ENCODE data around the gene ADGRL3.
"Not testable (repeated sequence)": the region's sequence is repeated elsewhere in the genome, so short reads cannot be mapped to it uniquely, and the experiment has no call there.

Gene ADGRL3

GRCh38 chr4:61571761-61572559 is 371.8 kb downstream of the ADGRL3 start:
- DNase-seq, result no peak

GRCh38 chr4:61575796-61576195 is 375.7 kb downstream of the ADGRL3 start:
- DNase-seq, result no peak

DNA sequence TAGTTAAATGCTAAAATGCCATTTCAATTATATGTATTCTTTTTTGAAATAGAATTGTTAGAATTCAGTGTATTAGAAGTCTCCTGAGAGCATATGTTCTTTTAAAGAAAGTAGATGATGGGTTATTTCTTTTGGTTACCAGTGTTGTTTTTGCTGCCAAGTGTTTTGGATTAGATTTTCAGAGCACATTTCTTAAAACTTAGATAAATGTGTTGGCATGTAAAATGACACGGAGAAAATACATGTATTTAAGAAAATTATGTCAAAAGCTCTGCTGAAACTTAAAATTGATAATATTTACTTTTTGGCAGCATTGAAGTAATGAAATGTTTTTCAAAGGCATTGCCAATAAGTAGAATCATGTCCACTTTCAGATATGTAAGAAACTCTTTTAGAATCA is 379.7 kb downstream of the ADGRL3 start:
- no peak for DNase-seq

- no peak for DNase-seq
These were observed 380.7 kb downstream of the ADGRL3 start for GRCh38 chr4:61580721-61581377.

DNA sequence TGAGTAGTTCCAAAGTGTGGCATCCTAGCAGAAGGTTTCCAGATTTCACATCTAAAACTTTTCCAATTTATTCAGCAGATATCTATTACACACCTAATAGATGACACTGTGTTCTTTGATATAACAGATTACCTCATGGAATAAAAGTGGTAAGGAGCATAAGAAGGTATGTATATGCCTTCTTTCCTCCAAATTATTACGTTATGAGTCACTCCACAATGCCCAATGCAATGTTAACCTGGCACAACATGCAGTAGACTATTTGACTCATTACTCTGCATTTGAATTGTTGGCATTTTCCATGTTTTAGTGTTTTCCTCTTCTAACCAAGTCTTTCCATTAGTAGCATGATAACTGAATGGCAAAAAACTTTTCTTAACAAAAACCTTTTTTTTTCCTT is 383.6 kb downstream of the ADGRL3 start:
- no peak for DNase-seq

DNA sequence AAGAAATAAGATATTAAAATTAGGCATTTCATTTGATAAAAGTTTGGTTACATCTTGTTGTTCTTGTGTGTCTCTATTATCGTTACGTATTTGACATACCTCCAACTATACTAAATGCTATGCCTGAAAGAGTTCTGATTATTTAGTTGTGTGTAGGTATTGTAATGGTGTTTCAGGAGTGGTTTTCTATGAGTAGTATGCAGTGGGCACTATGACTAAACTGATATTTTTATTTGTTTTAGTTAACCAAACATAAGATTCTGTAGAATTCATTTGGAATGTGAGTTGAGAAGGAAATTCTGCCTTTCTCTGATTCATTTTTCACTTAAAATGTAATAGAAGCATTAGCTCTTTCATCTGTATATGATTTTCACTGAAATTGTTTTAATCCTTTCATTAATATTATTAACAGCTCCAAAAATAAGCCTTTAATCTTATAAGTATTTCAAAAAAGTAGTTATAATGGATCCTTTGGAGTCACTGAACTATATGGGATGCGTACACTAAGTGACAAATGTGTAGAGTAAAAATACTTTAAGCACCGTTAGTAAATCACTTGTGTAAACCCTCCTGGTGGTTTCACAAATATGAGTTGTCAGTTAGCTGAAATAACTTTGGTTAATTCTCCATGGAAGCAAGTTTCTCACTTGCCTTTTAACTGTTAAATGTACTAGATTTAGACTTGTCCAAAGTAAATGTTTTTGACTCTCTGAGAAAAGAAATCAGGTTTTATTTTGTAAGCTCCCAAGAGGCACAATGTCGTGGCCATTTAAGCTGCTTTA is 388.7 kb downstream of the ADGRL3 start:
- no peak for DNase-seq

- DNase-seq, result no peak
These were observed 390.8 kb downstream of the ADGRL3 start for GRCh38 chr4:61590881-61591280.

- DNase-seq, result no peak
These were observed 396.6 kb downstream of the ADGRL3 start for GRCh38 chr4:61596606-61597340.

DNA sequence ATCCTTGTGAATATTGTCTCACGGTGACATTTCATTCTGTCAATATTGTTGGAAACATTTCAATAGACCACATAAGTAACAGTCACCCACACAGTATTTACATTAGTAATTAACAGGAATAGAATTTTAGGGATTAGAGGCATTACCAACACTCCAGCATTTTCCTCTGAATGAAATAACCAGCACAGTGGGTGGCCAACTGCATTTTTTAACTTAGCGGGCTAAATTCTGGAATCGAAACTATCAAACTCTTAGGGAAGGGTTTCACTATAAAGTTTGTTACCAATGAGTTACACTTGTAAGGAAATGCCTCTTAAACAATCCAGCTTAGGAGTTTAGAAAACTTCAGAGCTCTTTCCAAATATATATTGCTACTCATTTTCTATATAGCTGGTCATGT is 403.0 kb downstream of the ADGRL3 start:
- DNase-seq, result no peak

DNA sequence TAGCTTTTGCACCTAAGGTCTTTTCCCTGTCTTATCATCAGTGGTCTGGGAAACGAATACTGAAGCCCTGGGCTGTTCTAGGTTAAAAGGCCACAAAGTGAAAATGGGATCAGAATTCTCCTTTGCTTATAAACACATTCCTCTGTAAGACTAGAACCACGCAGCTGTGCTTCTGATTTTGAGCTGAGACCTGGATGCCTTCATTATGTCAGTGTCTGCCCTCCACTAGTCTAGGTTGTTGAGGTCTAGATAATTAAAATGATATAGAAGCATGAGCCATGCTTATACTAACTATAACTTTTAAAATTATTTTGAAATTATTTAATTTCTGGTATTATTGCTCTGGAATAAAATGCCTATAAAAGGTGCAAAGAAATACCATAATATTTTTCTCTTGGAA is 403.9 kb downstream of the ADGRL3 start:
- no peak for DNase-seq

- no peak for DNase-seq
These were observed 405.9 kb downstream of the ADGRL3 start for GRCh38 chr4:61605984-61606383.

DNA sequence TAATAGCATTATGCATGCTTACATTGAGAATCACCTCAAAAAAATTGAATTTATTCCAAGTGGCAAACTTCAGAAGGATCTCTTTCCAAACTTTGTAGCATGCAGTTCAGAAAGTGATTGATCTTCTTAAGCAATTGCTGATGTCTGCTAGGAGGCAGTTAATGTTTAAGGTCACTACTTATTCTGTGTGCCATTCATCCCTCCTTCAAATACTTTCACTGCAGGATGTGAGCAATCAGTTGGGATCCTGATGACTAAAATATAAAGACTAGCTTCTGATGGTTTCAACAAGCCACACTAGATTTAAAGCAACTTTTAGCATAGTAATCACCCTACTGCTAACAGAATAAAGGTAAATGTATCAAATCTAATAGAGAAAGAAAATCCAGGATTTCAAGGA is 414.1 kb downstream of the ADGRL3 start:
- DNase-seq, result no peak

DNA sequence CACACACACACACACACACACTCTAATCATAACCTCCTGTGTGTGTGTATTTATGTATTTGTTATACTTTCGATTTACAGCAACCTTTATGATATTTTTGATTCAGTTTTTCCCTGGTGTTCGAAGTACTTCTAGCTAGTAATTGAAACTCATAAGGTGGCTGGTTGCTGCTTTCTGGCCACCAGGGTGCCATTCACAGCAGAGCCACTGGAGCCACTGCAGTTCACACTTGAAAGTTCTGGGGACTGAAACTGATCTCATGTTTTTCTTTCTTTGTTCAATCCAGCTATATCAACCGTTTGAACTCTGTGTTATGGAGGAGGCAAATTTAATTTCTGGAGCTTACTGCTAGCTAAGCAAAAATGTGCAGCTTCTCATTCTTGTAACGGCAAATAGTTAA is 419.4 kb downstream of the ADGRL3 start:
- DNase-seq, result no peak

DNA sequence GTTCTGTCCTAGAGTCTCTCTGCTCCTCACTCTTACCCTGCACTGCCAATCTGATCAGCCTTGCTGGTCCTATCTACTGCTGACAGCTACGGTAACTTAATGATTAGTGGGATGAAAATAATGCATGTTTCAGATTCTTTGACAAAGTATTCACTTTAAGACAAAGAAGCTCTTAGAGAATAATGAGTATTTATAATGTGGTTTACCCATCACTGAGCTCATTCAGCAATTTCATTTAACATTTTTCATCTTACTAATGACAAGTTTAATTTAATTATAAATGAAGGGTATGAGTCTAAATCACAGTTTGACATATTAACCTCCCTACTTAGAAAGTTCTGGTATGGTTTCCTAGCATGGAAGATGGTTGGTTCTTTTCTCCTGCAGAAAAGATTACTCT is 428.2 kb downstream of the ADGRL3 start:
- DNase-seq, result no peak

DNA sequence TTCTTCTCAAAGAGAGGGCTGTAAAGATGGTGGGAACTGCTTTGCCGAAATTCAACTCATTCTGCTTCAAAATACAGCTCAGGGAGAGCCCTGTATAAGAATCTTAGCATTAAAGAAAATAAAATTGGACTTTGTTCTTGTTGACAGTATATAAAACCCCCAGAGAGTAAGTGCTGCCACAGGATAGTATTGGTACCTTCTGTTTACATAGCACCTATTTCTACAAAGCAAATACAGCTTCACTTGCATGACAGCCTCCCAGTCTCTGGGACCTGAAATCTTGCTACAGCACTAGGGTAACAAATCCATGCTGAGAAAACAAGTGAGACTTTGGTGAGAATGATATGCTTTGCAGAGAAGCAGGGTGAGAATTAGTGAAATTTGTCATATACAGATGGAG is 428.6 kb downstream of the ADGRL3 start:
- DNase-seq, result no peak

DNA sequence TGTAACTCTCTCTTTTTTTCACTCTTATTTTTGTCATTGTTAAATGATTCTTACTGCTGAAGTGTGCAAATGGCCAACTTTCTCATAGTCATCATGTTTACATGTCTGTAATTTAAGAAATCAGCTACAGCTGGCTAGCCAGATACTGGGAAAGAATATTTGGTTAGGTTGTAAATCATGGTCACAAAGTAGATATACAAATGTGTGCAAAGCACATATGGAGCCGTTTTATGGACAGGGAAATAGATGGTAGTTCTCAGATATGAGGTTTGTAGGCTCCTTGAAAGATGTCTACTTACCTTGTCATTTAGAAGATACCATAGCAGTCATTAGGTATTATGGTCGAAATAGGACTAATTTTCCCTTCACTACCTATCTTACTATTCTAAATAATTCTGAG is 430.4 kb downstream of the ADGRL3 start:
- DNase-seq, result no peak

DNA sequence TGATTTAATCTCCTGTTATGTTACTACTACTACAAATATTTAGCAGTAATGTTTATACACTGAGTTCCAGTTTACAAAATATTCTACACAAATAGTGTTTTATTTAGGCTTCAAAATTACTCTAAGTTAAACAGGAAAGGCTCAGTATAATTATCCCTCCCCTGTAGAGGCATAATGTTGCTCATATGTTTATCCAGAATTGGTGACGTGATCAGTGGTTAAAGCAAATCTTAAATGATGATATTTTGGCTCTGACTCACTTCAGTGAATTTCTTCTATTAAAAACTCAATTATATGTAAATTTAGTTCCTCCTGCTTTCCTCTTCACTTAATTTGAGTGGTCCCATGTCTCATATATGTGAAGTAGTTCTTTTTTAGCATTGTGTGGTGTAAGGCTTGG is 438.5 kb downstream of the ADGRL3 start:
- DNase-seq, result no peak

- DNase-seq, result not testable (repeated sequence)
These were observed 446.7 kb downstream of the ADGRL3 start for GRCh38 chr4:61646746-61647350.

- no peak for DNase-seq
These were observed 448.1 kb downstream of the ADGRL3 start for GRCh38 chr4:61648264-61648663.

DNA sequence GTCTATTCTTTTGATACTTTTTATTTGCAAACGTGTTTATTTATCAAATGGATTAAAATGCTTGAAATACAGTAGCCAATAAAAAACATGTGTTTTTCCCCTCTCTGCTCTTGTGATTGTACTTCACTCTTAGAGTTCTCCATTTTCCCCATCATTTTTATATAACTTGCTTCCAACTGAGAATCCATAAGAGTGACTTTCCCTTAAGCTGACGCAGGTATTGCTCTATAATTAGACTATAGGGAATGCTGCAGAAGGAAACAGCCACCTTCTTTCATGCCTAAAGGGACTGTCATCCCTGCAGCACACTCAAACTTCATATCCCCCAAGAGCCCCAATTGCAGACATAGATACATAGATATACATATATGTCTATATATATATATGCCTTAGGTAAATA is 456.9 kb downstream of the ADGRL3 start:
- no peak for DNase-seq

DNA sequence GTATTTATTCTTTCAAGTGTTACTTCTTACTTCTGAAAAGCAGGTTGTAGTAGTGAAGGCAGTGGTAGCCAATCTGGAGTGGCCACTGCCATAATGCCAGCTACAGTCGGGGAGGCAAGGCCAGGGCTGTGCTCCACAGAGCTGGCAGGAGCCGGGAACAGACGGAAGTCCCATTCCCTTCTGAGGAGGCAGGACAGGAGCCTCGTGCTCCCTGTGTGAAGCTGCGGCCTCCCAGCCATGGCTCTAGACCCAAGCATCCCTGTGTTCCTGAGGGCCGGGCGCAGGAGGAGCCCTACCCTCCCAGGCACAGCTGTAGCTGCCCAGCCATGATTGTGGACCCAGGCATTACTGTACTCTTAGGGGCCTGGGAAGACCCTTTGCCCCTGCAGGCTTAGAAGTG is 461.8 kb downstream of the ADGRL3 start:
- no peak for DNase-seq

DNA sequence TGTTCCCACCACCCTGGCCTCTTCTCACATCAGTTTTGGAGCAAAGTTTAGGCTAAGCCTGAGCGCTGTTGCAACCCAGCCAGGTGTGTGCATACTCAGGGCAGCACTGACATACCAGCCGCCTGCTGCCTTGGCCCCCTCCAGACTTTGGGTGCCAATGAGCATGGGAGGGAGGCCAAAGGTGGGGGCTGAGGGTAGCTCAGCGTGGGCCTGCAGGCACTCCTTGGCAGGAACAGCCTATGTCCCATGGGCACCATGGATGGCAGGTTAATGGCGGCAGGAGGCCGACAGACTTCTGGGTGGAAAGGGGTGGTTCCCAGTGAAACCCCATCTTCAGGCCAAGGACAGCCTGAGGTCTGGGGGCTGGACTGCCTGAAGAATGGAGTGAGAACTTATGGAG is 462.2 kb downstream of the ADGRL3 start:
- DNase-seq, result no peak

GRCh38 chr4:61663310-61663709 is 463.2 kb downstream of the ADGRL3 start:
- no peak for DNase-seq
